A549 (cell line): Measurements from ENCODE around the gene RHBDD3. TPM values are rescaled to one million over a fixed set of nuclear protein-coding genes. Genes with fewer than 3 reads are reported as not detected.
A peak's percentile ranks its signal among the peaks of the same experiment; 100 is the strongest.
"Not testable (repeated sequence)": the region's sequence is repeated elsewhere in the genome, so short reads cannot be mapped to it uniquely, and the experiment has no call there.

Source experiments
- ATAC-seq, 2 experiments: fragments of 200-7000 bp in 1 of 2; fragments of >200 bp in 1 of 2; cut with Nextera tagmentation in 1 of 2; cut with Tn5 transposase in 1 of 2; 3 replicates each; pipeline versions ENCODE4 v1.8.0 to v1.9.1; 2018 to 2020; ENCODE audit warnings: mild to moderate bottlenecking in 1 of 2, moderate library complexity in 1 of 2
- CTCF ChIA-PET: fragments of 300-600 bp; sonication (Branson Sonifier 250); formaldehyde crosslinking; extraction: SDS; loops from one replicate; lab custom pipeline; 2021; ENCODE audit warnings: antibody characterized with exemption, inconsistent platforms; lab: Yijun Ruan, JAX
- POLR2A ChIA-PET: fragments of 350-600 bp; formaldehyde crosslinking; extraction: SDS; loops from one replicate; lab custom pipeline; 2021; ENCODE audit warnings: antibody characterized with exemption, inconsistent platforms; lab: Yijun Ruan, JAX
- DNase-seq, 2 experiments: peaks; one replicate each; pipeline versions ENCODE4 v3.0.0 to v3.0.0-alpha.2; 2011 to 2016; ENCODE audit warnings: low read depth in 1 of 2, low spot score in 1 of 2
- FAIRE-seq: peaks from 2 replicates; lab custom pipeline; 2011; peaks lifted over from hg19 to GRCh38; lab: Jason Lieb, UNC
- H3K27ac ChIP-seq, 2 experiments: fragments of >200 bp; sonication (Bioruptor Twin); formaldehyde crosslinking; 3 replicates each; pipeline ENCODE4 v1.5.1; 2016 to 2017
- H3K4me1 ChIP-seq: fragments of >200 bp; sonication (Bioruptor Twin); formaldehyde crosslinking; 3 replicates; pipeline ENCODE4 v1.6.1; 2016
- H3K4me2 ChIP-seq: fragments of >200 bp; sonication (Bioruptor Twin); formaldehyde crosslinking; 3 replicates; pipeline ENCODE4 v1.6.1; 2016
- H3K4me3 ChIP-seq: fragments of >200 bp; sonication (Bioruptor Twin); formaldehyde crosslinking; 3 replicates; pipeline ENCODE4 v1.5.1; 2016
- H3K9me3 ChIP-seq: fragments of >200 bp; sonication (Bioruptor Twin); formaldehyde crosslinking; 3 replicates; pipeline ENCODE4 v1.6.1; 2016
- GATA3 ChIP-seq: IDR thresholded peaks from 2 replicates; pipeline ENCODE4 v1.6.1; 2012; ENCODE audit warnings: borderline replicate concordance
- HOXB13 ChIP-seq: fragments of 250-450 bp; sonication (Bioruptor Pico); IDR thresholded peaks from 2 replicates; pipeline ENCODE4 v1.5.0; 2020; ENCODE audit warnings: low read depth, mild to moderate bottlenecking, moderate library complexity
- MAFK ChIP-seq: fragments of 450-650 bp; IDR thresholded peaks from 2 replicates; pipeline ENCODE4 v1.6.1; 2014; ENCODE audit not compliant: partially characterized antibody
- NFE2L2 ChIP-seq: fragments of 150-350 bp; conservative IDR thresholded peaks from 2 replicates; pipeline ENCODE4 v1.6.1; 2014; ENCODE audit warnings: low read length
- PHF8 ChIP-seq: fragments of 200-600 bp; sonication (generic); IDR thresholded peaks from 2 replicates; pipeline ENCODE4 v1.6.1; 2016; ENCODE audit warnings: low read depth, mild to moderate bottlenecking, antibody characterized with exemption, moderate library complexity, borderline replicate concordance
- RAD21 ChIP-seq, 2 experiments: fragments of >200 bp in 1 of 2; sonication (Bioruptor Twin) in 1 of 2; formaldehyde crosslinking in 1 of 2; IDR thresholded peaks in 1 of 2; conservative IDR thresholded peaks in 1 of 2; 2 replicates in 1 of 2; 3 replicates in 1 of 2; pipeline ENCODE4 v1.6.1; 2012 to 2018; ENCODE audit warnings: inconsistent platforms in 1 of 2
- SMC3 ChIP-seq: fragments of >200 bp; sonication (Bioruptor Twin); formaldehyde crosslinking; IDR thresholded peaks from 3 replicates; pipeline ENCODE4 v1.6.1; 2018; ENCODE audit warnings: inconsistent platforms
- TP53 ChIP-seq: fragments of 250-450 bp; sonication (Bioruptor Pico); IDR thresholded peaks from 2 replicates; pipeline ENCODE4 v1.5.0; 2021; ENCODE audit warnings: mild to moderate bottlenecking, moderate library complexity
- ZC3H11A ChIP-seq: fragments of 450-650 bp; IDR thresholded peaks from 2 replicates; pipeline ENCODE4 v1.6.1; 2014; ENCODE audit warnings: antibody characterized with exemption, mild to moderate bottlenecking
- ZNF302 ChIP-seq: fragments of 250-450 bp; sonication (Bioruptor Pico); IDR thresholded peaks from 2 replicates; pipeline ENCODE4 v1.9.0; 2021; ENCODE audit warnings: inconsistent platforms, mild to moderate bottlenecking, moderate library complexity
- WGBS: methylation state at CpG from one replicate; pipeline ENCODE4 v1.1.6; 2017; ENCODE audit errors: missing lambda C conversion rate; 5-methylcytosine and 5-hydroxymethylcytosine counted together
- polyA plus RNA-seq, 4 experiments: library from polyadenylated mRNA; depleted of rRNA in 3 of 4; stranded (reverse); fragments of >200 nt; fragmentation: RNase III in 1 of 4; extraction: RNeasy Plus Mini Kit Qiagen cat#74134 plus additional on column Dnase treatment in 1 of 4; gene quantifications; 2 replicates in 3 of 4; 3 replicates in 1 of 4; pipeline ENCODE4 v1.2.3, GENCODE V29; 2011 to 2017
- TF ChIP-seq, protein P1 (sequence below): fragments of >200 bp; sonication (Bioruptor Twin); formaldehyde crosslinking; IDR thresholded peaks from 3 replicates; pipeline ENCODE4 v1.5.1; 2016
- TF ChIP-seq, protein P2 (sequence below): IDR thresholded peaks from 2 replicates; pipeline ENCODE4 v1.6.1; 2012
- TF ChIP-seq, protein P3 (sequence below): fragments of >200 bp; sonication (Bioruptor Twin); formaldehyde crosslinking; IDR thresholded peaks from 3 replicates; pipeline ENCODE4 v1.6.1; 2016
- TF ChIP-seq, protein P4 (sequence below): fragments of 200-600 bp; sonication (generic); IDR thresholded peaks from 2 replicates; pipeline ENCODE4 v1.6.1; 2016; ENCODE audit warnings: antibody characterized with exemption, mild to moderate bottlenecking, moderate library complexity

The RHBDD3 gene
- polyA plus RNA-seq, 2 of the 4 experiments (the other 2 are of a cell fraction) = 10.2 to 20.8 TPM

DNA sequence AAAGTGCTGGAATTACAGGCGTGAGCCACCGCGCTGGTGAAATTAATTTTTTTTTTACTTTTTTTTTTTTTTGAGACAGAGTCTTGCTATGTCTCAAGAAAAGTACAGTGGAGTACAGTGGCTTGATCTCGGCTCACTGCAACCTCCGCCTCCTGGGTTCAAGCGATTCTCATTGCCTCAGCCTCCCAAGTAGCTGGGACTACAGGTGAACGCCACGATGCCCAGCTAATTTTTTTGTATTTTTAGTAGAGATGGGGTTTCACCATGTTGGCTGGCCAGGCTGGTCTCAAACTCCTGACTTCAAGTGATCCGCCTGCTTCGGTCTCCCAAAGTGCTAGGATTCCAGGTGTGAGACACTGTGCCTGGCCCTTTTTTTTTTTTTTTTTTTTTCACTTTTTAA is 19.9 kb downstream of the RHBDD3 start:
- WGBS = 77% methylated on average over 10 of the region's 10 CpGs

DNA sequence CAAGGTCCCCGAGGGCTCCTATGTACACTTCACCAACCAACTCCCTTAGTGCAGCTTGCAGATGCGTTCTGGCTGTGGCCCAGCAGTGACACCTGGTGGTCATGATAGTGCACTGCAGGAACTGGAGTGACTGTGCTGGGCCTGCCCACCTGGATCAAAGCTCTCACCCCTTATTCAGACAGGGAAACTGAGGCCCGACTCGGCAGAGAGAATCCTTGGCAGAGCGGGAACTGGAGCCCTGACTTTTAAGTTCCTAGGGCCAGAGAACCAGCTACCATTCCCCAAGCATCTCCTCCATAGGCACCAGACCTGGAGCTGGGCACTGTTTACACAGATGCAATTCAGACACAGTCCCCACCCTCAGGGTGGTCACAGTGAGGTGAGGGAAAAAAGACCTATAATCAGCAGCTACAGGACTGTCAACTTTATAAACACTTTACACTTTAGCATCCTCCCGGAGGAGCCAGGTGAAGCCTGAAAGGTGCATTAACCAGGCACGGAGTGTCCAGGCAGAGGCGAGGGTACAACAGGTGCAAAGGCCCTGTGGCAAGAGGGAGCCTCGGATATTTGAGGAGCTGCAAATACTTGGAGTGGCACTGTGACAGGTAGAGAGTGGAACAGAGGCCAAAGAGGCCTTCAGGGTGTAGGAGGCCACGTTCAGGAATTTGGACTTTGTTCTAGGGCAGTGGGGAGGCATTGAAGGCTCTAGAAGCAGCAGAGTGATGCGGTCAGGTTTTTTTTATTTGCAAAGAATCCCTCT is 22.0 kb downstream of the RHBDD3 start:
- DNase-seq (peak; percentile 55 to 60), ATAC-seq (peak; percentile 91 to 98), FAIRE-seq (no peak)
- Histone ChIP-seq H3K4me2 (no peak overlapping the region), H3K4me3 (no peak overlapping the region), H3K27ac (no peak overlapping the region), H3K4me1 (no peaks in the 10 kb centered on the region), H3K9me3 (peaks cover 14% of the 10 kb centered on the region)
- CTCF ChIA-PET = interaction anchor here (0.6 to 2.7 kb wide), 51 partner anchors 10 to 1368 kb away, joined by 3 to 42 read pairs (median 4); partner anchors contain the start of genes EMID1 and RHBDD3
- TF ChIP-seq TP53 (CRISPR knock-in tag) (no peak), SMC3 (peak; percentile 75), RAD21 (conservative IDR thresholded peaks at IDR 0.05 in 1 of 2, IDR thresholded peaks at IDR 0.05 in 1 of 2) (peak; percentile 79 to 88), ZC3H11A (no peak), ZNF302 (no peak)
- TF ChIP-seq, protein P1, sequence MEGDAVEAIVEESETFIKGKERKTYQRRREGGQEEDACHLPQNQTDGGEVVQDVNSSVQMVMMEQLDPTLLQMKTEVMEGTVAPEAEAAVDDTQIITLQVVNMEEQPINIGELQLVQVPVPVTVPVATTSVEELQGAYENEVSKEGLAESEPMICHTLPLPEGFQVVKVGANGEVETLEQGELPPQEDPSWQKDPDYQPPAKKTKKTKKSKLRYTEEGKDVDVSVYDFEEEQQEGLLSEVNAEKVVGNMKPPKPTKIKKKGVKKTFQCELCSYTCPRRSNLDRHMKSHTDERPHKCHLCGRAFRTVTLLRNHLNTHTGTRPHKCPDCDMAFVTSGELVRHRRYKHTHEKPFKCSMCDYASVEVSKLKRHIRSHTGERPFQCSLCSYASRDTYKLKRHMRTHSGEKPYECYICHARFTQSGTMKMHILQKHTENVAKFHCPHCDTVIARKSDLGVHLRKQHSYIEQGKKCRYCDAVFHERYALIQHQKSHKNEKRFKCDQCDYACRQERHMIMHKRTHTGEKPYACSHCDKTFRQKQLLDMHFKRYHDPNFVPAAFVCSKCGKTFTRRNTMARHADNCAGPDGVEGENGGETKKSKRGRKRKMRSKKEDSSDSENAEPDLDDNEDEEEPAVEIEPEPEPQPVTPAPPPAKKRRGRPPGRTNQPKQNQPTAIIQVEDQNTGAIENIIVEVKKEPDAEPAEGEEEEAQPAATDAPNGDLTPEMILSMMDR = peak; percentile 68
- 40% methylated on average over 7 of the region's 11 CpGs for WGBS
- POLR2A ChIA-PET = interaction anchor here (0.5 kb wide), 1 partner anchor 10 kb away, joined by 3 read pairs; no protein-coding TSS in a partner anchor

More for the DNA sequence above, 19.9 kb downstream of the RHBDD3 start:
- not testable (repeated sequence) for DNase-seq, H3K9me3 ChIP-seq, H3K4me3 ChIP-seq, H3K4me2 ChIP-seq, FAIRE-seq, H3K27ac ChIP-seq, ATAC-seq, H3K4me1 ChIP-seq
- POLR2A ChIA-PET = interaction anchor here (1.2 kb wide), 1 partner anchor 439 kb away, joined by 4 read pairs; no protein-coding TSS in a partner anchor
- CTCF ChIA-PET = interaction anchor here (0.7 to 1.7 kb wide), 7 partner anchors 9 to 1022 kb away, joined by 3 to 6 read pairs (median 3); no protein-coding TSS in a partner anchor

DNA sequence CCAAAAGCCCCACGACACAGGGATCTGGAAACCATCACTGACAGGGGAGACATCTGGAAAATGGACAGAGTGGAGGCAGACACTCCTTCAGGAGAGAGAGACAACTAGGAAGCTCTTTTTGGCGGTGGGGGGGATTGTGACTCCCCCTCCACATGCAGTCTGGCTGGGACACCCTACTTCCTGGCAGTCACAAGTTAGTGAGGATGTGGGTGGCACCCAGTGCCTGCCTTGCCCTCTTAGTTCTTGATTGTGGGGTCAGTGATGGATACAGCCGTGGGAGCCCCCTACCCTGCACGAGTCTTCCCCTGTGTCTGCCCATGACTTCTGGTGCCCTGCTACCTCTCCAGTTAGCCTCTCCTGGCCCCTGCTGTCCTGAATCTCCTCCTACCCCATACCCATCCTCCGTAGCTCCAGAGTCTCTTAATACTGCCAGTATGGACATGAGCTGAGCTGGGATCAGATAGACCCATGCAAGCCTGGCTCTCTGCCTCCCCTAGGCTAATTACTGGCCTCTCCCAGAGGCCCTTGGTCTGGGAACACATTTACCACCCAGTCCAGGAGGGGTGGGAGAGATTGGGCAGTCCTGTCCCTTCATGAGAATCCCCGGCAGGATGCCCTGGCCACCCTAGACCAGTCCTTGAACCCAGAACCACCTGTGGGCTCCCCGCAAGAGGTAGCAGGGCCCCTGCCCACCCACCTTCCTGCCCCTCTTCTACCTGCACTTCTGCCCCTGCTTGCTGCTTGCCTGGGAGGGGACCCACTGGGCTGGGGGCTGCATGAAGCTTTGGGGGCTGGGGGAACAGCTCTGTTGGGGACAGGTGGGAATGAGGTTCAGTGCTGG is 22.8 kb downstream of the RHBDD3 start:
- ChIA-PET POLR2A (no interaction called here), CTCF (interaction anchor here (0.6 to 2.7 kb wide), 42 partner anchors 10 to 1367 kb away, joined by 3 to 42 read pairs (median 4); partner anchors contain the start of genes EMID1 and RHBDD3)
- 19% methylated on average over 4 of the region's 7 CpGs for WGBS
- H3K4me3 ChIP-seq = no peak overlapping the region
- TF ChIP-seq, protein P2, sequence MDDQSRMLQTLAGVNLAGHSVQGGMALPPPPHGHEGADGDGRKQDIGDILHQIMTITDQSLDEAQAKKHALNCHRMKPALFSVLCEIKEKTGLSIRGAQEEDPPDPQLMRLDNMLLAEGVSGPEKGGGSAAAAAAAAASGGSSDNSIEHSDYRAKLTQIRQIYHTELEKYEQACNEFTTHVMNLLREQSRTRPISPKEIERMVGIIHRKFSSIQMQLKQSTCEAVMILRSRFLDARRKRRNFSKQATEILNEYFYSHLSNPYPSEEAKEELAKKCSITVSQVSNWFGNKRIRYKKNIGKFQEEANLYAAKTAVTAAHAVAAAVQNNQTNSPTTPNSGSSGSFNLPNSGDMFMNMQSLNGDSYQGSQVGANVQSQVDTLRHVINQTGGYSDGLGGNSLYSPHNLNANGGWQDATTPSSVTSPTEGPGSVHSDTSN = no peak
- TF ChIP-seq NFE2L2 (no peak), PHF8 (no peak), HOXB13 (CRISPR knock-in tag) (no peak), GATA3 (no peak), MAFK (no peak)
- TF ChIP-seq, protein P3, sequence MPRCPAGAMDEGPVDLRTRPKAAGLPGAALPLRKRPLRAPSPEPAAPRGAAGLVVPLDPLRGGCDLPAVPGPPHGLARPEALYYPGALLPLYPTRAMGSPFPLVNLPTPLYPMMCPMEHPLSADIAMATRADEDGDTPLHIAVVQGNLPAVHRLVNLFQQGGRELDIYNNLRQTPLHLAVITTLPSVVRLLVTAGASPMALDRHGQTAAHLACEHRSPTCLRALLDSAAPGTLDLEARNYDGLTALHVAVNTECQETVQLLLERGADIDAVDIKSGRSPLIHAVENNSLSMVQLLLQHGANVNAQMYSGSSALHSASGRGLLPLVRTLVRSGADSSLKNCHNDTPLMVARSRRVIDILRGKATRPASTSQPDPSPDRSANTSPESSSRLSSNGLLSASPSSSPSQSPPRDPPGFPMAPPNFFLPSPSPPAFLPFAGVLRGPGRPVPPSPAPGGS = no peak
- TF ChIP-seq, protein P1 = no peak
- TF ChIP-seq, protein P4, sequence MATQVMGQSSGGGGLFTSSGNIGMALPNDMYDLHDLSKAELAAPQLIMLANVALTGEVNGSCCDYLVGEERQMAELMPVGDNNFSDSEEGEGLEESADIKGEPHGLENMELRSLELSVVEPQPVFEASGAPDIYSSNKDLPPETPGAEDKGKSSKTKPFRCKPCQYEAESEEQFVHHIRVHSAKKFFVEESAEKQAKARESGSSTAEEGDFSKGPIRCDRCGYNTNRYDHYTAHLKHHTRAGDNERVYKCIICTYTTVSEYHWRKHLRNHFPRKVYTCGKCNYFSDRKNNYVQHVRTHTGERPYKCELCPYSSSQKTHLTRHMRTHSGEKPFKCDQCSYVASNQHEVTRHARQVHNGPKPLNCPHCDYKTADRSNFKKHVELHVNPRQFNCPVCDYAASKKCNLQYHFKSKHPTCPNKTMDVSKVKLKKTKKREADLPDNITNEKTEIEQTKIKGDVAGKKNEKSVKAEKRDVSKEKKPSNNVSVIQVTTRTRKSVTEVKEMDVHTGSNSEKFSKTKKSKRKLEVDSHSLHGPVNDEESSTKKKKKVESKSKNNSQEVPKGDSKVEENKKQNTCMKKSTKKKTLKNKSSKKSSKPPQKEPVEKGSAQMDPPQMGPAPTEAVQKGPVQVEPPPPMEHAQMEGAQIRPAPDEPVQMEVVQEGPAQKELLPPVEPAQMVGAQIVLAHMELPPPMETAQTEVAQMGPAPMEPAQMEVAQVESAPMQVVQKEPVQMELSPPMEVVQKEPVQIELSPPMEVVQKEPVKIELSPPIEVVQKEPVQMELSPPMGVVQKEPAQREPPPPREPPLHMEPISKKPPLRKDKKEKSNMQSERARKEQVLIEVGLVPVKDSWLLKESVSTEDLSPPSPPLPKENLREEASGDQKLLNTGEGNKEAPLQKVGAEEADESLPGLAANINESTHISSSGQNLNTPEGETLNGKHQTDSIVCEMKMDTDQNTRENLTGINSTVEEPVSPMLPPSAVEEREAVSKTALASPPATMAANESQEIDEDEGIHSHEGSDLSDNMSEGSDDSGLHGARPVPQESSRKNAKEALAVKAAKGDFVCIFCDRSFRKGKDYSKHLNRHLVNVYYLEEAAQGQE = no peak
- TF ChIP-seq, all 56 proteins: peak for 0
- DNase-seq (no peak), FAIRE-seq (no peak), ATAC-seq (peak; percentile 41 to 61; a peak in 4 of 6 replicates)
- no peaks in the 10 kb centered on the region for H3K4me1 ChIP-seq
- H3K27ac ChIP-seq = no peak overlapping the region
- peaks cover 14% of the 10 kb centered on the region for H3K9me3 ChIP-seq
- H3K4me2 ChIP-seq = no peak overlapping the region
